Osteocyte (in vitro differentiated cells): ENCODE results near the gene CSF1R. TPM values are rescaled to one million over a fixed set of nuclear protein-coding genes. Genes with fewer than 3 reads are reported as not detected.

Experiments used
- DNase-seq: peaks from one replicate; pipeline ENCODE4 v3.0.0; 2021; ENCODE audit warnings: mixed read lengths; ENCODE audit not compliant: unreplicated experiment; ENCODE audit errors: extremely low spot score
- H3K27ac Mint-ChIP-seq: one replicate; pipeline ENCODE4 v1.8.0; 2021; ENCODE audit warnings: mild to moderate bottlenecking, mixed read lengths; ENCODE audit not compliant: unreplicated experiment
- H3K27me3 Mint-ChIP-seq: one replicate; pipeline ENCODE4 v1.8.0; 2021; ENCODE audit warnings: mixed read lengths; ENCODE audit not compliant: unreplicated experiment
- H3K36me3 Mint-ChIP-seq: one replicate; pipeline ENCODE4 v1.8.0; 2021; ENCODE audit warnings: mixed read lengths; ENCODE audit not compliant: unreplicated experiment
- H3K4me1 Mint-ChIP-seq: one replicate; pipeline ENCODE4 v1.8.0; 2021; ENCODE audit warnings: mixed read lengths; ENCODE audit not compliant: unreplicated experiment
- H3K4me3 Mint-ChIP-seq: one replicate; pipeline ENCODE4 v1.8.0; 2021; ENCODE audit warnings: mild to moderate bottlenecking, moderate library complexity, mixed read lengths; ENCODE audit not compliant: unreplicated experiment
- H3K9me3 Mint-ChIP-seq: one replicate; pipeline ENCODE4 v1.8.0; 2021; ENCODE audit warnings: mixed read lengths; ENCODE audit not compliant: unreplicated experiment
- total RNA-seq: library from RNA; stranded (reverse); gene quantifications from 2 replicates; pipeline ENCODE4 v1.2.1, GENCODE V29; 2021
- TF ChIP-seq, protein P1 (sequence below): fragments of 200-600 bp; sonication (generic); IDR thresholded peaks from 2 replicates; pipeline ENCODE4 v1.5.0; 2021; ENCODE audit warnings: antibody characterized with exemption, mild to moderate bottlenecking, moderate library complexity

The CSF1R gene
- total RNA-seq, 1 donor from 2014 or later, result 1.2 TPM

GRCh38 chr5:150059623-150060022 lies 26.7 kb downstream of the CSF1R start:
- Mint-ChIP-seq H3K36me3 (peaks cover 5% of the 10 kb centered on the region), H3K4me3 (no peak overlapping the region), H3K4me1 (peaks cover 21% of the 10 kb centered on the region), H3K27ac (no peak overlapping the region), H3K27me3 (no peaks in the 10 kb centered on the region), H3K9me3 (no peaks in the 10 kb centered on the region)
- no peak for DNase-seq
- TF ChIP-seq, protein P1, sequence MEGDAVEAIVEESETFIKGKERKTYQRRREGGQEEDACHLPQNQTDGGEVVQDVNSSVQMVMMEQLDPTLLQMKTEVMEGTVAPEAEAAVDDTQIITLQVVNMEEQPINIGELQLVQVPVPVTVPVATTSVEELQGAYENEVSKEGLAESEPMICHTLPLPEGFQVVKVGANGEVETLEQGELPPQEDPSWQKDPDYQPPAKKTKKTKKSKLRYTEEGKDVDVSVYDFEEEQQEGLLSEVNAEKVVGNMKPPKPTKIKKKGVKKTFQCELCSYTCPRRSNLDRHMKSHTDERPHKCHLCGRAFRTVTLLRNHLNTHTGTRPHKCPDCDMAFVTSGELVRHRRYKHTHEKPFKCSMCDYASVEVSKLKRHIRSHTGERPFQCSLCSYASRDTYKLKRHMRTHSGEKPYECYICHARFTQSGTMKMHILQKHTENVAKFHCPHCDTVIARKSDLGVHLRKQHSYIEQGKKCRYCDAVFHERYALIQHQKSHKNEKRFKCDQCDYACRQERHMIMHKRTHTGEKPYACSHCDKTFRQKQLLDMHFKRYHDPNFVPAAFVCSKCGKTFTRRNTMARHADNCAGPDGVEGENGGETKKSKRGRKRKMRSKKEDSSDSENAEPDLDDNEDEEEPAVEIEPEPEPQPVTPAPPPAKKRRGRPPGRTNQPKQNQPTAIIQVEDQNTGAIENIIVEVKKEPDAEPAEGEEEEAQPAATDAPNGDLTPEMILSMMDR, result no peak

DNA sequence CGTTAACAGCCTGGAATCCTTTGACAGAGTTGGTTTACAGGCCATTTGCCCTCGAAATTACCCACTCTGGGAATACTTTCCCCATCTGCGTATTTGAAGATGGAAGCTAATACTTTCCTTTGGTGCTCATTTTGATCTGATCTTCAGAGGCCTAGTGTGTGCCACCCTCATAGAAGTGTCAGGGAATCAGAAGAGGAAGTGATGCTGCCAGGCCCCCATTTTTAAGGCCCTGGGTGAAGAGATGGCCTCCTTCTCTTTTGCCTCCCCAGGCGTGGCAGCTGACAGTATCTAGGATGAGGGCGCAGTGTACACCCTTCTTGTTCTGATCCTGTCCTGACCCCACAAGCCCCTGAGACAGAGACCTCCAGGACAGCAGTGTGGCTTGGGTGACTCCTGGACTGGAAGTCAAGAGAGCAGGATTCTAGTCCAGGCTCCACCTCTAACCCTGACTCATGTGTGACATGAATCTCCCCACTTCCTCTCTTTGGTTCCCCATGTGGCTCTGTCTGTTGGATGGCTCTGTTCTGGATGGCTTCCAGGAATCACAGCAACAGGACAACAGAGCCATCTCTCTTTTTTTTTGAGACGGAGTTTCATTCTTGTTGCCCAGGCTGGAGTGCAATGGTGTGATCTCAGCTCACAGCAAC lies 27.8 kb downstream of the CSF1R start:
- TF ChIP-seq, protein P1, result no peak
- no peaks in the 10 kb centered on the region for H3K27me3 Mint-ChIP-seq
- H3K27ac Mint-ChIP-seq, result peak overlapping the region; percentile 37
- peaks cover 8% of the 10 kb centered on the region for H3K36me3 Mint-ChIP-seq
- H3K4me1 Mint-ChIP-seq, result peaks cover 13% of the 10 kb centered on the region
- H3K9me3 Mint-ChIP-seq, result no peaks in the 10 kb centered on the region
- H3K4me3 Mint-ChIP-seq, result no peak overlapping the region
- no peak for DNase-seq

DNA sequence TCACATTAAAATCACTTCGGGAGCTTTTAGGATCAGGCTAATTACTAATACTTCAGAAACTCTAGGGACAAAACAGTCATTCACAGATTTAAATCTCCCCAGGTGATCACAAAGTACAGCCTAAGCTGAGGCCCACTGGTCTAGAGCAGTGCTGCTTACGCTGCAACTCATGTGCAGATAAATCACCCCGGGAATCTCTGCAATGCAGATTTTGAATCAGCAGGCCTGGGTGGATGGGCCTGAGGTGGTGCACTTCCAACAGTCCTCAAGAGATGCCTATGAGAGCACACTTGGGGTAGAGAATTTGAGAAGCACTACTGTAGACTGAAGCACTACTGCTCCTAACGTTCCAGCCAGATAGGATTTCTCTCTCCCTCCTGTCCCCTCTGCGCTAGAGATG lies 28.4 kb downstream of the CSF1R start:
- Mint-ChIP-seq H3K27me3 (no peaks in the 10 kb centered on the region), H3K9me3 (no peaks in the 10 kb centered on the region), H3K27ac (peak overlapping the region; percentile 3), H3K36me3 (peaks cover 12% of the 10 kb centered on the region), H3K4me1 (peaks cover 19% of the 10 kb centered on the region), H3K4me3 (no peak overlapping the region)
- no peak for DNase-seq
- TF ChIP-seq, protein P1, result no peak

GRCh38 chr5:150057511-150057910 lies 28.8 kb downstream of the CSF1R start:
- peaks cover 24% of the 10 kb centered on the region for H3K4me1 Mint-ChIP-seq
- peaks cover 12% of the 10 kb centered on the region for H3K36me3 Mint-ChIP-seq
- no peaks in the 10 kb centered on the region for H3K27me3 Mint-ChIP-seq
- TF ChIP-seq, protein P1, result no peak
- DNase-seq, result no peak
- H3K27ac Mint-ChIP-seq, result peak overlapping the region; percentile 3
- H3K9me3 Mint-ChIP-seq, result no peaks in the 10 kb centered on the region
- H3K4me3 Mint-ChIP-seq, result no peak overlapping the region

DNA sequence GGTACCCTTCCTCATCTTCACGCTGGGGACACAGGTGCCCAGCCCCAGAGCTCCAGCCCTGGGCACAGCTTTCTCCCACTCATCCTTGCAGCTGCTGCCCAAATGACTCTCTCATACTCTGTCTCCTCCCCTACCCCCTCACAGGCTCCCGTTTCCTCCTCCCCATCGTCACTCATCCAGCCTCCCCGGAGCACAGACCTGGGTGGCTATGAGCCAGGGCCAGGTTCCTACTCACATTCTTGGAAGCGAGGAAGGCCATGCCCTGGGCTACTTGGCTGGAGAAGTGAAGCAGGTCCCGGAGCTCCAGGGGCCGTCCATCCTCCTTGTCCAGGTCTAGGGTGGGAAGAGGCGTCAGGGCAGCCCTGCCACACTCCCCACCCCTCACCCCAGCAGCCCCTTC lies 29.3 kb downstream of the CSF1R start:
- TF ChIP-seq, protein P1, result no peak
- peaks cover 29% of the 10 kb centered on the region for H3K4me1 Mint-ChIP-seq
- H3K27ac Mint-ChIP-seq, result no peak overlapping the region
- no peaks in the 10 kb centered on the region for H3K27me3 Mint-ChIP-seq
- no peak overlapping the region for H3K4me3 Mint-ChIP-seq
- H3K9me3 Mint-ChIP-seq, result no peaks in the 10 kb centered on the region
- peaks cover 15% of the 10 kb centered on the region for H3K36me3 Mint-ChIP-seq
- DNase-seq, result no peak
